ENCODE results near the gene OCA2.

Gene OCA2

GRCh38 chr15:27903405-27903804 is 195.7 kb downstream of the OCA2 start:
- no peak for DNase-seq
- peaks cover 15% of the 10 kb centered on the region for H3K9me3 Mint-ChIP-seq
- H3K4me1 Mint-ChIP-seq = no peaks in the 10 kb centered on the region
- H3K27me3 Mint-ChIP-seq (ENCODE audit: low read depth, poor library complexity) = no peaks in the 10 kb centered on the region
- H3K36me3 Mint-ChIP-seq (ENCODE audit: low read depth) = no peaks in the 10 kb centered on the region
- TF ChIP-seq, protein P1, sequence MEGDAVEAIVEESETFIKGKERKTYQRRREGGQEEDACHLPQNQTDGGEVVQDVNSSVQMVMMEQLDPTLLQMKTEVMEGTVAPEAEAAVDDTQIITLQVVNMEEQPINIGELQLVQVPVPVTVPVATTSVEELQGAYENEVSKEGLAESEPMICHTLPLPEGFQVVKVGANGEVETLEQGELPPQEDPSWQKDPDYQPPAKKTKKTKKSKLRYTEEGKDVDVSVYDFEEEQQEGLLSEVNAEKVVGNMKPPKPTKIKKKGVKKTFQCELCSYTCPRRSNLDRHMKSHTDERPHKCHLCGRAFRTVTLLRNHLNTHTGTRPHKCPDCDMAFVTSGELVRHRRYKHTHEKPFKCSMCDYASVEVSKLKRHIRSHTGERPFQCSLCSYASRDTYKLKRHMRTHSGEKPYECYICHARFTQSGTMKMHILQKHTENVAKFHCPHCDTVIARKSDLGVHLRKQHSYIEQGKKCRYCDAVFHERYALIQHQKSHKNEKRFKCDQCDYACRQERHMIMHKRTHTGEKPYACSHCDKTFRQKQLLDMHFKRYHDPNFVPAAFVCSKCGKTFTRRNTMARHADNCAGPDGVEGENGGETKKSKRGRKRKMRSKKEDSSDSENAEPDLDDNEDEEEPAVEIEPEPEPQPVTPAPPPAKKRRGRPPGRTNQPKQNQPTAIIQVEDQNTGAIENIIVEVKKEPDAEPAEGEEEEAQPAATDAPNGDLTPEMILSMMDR (IDR thresholded peaks at IDR 0.05) = no peak
- no peak overlapping the region for H3K4me3 Mint-ChIP-seq
- no peak overlapping the region for H3K27ac Mint-ChIP-seq

DNA sequence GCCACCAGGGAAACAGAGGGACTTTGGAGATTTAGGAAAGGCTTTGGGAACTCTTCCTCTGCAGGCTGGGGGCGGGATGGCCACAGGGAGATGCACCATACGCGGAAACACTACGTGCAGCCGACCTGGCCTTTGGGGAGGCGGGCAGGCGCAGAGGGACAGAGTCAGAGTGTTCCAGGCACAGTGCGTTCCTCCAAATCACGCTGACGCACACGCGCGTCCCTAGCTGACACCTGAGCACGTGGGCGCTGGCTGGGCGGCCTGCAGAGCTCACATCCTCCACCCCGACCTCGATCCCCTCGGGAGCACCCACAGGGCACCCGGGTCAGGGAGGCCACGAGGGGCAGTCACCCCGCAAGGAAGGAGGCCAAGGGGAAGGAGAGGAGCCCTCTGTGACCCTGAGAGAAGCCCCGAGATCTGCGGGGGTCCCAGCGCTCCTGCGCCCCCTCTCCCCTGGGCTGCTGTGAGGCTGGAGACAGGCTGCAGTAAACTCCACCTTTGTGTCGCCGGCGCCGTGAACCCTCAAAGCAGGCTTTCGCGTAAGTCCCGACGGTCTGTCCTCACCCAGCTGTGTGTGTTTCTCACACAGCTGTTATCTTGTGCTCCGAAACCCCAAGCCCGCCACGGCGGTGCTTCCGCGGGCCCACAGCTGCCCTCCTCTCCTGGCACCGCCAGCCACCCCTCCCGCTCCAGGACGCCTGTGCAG is 196.3 kb downstream of the OCA2 start:
- Mint-ChIP-seq H3K27ac (no peak overlapping the region), H3K4me1 (no peaks in the 10 kb centered on the region), H3K36me3 (ENCODE audit: low read depth) (no peaks in the 10 kb centered on the region), H3K4me3 (no peak overlapping the region), H3K9me3 (peaks cover 15% of the 10 kb centered on the region), H3K27me3 (ENCODE audit: low read depth, poor library complexity) (no peaks in the 10 kb centered on the region)
- TF ChIP-seq, protein P1 (IDR thresholded peaks at IDR 0.05) = no peak
- DNase-seq = no peak

- no peak for DNase-seq
- Mint-ChIP-seq H3K4me3 (no peak overlapping the region), H3K27me3 (ENCODE audit: low read depth, poor library complexity) (no peaks in the 10 kb centered on the region), H3K27ac (no peak overlapping the region), H3K4me1 (no peaks in the 10 kb centered on the region), H3K9me3 (peaks cover 42% of the 10 kb centered on the region), H3K36me3 (ENCODE audit: low read depth) (no peaks in the 10 kb centered on the region)
- TF ChIP-seq, protein P1 (IDR thresholded peaks at IDR 0.05) = no peak
Measured at GRCh38 chr15:27899583-27900285, 199.4 kb downstream of the OCA2 start.

GRCh38 chr15:27897481-27897880 is 201.6 kb downstream of the OCA2 start:
- Mint-ChIP-seq H3K36me3 (ENCODE audit: low read depth) (peaks cover 2% of the 10 kb centered on the region), H3K4me3 (no peak overlapping the region), H3K9me3 (peaks cover 63% of the 10 kb centered on the region), H3K4me1 (no peaks in the 10 kb centered on the region), H3K27ac (no peak overlapping the region), H3K27me3 (ENCODE audit: low read depth, poor library complexity) (no peaks in the 10 kb centered on the region)
- DNase-seq = no peak
- TF ChIP-seq, protein P1 (IDR thresholded peaks at IDR 0.05) = no peak

GRCh38 chr15:27894645-27895044 is 204.5 kb downstream of the OCA2 start:
- no peak for DNase-seq
- Mint-ChIP-seq H3K4me3 (no peak overlapping the region), H3K9me3 (peaks cover 91% of the 10 kb centered on the region), H3K36me3 (ENCODE audit: low read depth) (peaks cover 8% of the 10 kb centered on the region), H3K4me1 (no peaks in the 10 kb centered on the region), H3K27me3 (ENCODE audit: low read depth, poor library complexity) (no peaks in the 10 kb centered on the region), H3K27ac (no peak overlapping the region)
- TF ChIP-seq, protein P1 (IDR thresholded peaks at IDR 0.05) = no peak
